HL-60 (cell line): ENCODE results near the gene TANC1.

ENCODE experiments used
- DNase-seq, 2 experiments: peaks; one replicate each; pipeline ENCODE4 v3.0.0-alpha.2; 2010 to 2020; ENCODE audit warnings: low read depth in 1 of 2, low spot score in 1 of 2
- H3K27ac ChIP-seq: fragments of 250-450 bp; sonication (Bioruptor Pico); replicated peaks from 2 replicates; pipeline ENCODE4 v1.5.1; 2020; ENCODE audit warnings: mild to moderate bottlenecking, moderate library complexity
- H3K27me3 ChIP-seq: fragments of 250-450 bp; sonication (Bioruptor Pico); 2 replicates; pipeline ENCODE4 v1.5.1; 2021; ENCODE audit warnings: mild to moderate bottlenecking, moderate library complexity; ENCODE audit not compliant: insufficient read depth, poor library complexity, severe bottlenecking
- H3K4me3 ChIP-seq: replicated peaks from 2 replicates; pipeline ENCODE4 v1.5.1; 2011; ENCODE audit warnings: mild to moderate bottlenecking, control low read depth, low read length; ENCODE audit not compliant: insufficient read depth
- CTCF ChIP-seq: IDR thresholded peaks from one replicate; pipeline ENCODE4 v1.5.1; 2011; ENCODE audit warnings: low read length, control low read depth, inconsistent platforms; ENCODE audit not compliant: insufficient read depth
- GABPA ChIP-seq: IDR thresholded peaks from 2 replicates; pipeline ENCODE4 v1.6.1; 2012; ENCODE audit warnings: low read depth
- POLR2AphosphoS5 ChIP-seq: IDR thresholded peaks from 2 replicates; pipeline ENCODE4 v1.6.1; 2012; ENCODE audit warnings: low read depth
- REST ChIP-seq: IDR thresholded peaks from 2 replicates; pipeline ENCODE4 v1.6.1; 2012; ENCODE audit warnings: low read depth; ENCODE audit not compliant: insufficient replicate concordance
- SPI1 ChIP-seq: IDR thresholded peaks from 2 replicates; pipeline ENCODE4 v1.6.1; 2012; ENCODE audit warnings: low read depth, mild to moderate bottlenecking, borderline replicate concordance

The TANC1 gene

GRCh38 chr2:159119652-159120257 is 151.3 kb downstream of the TANC1 start:
- Histone ChIP-seq H3K27me3 (no peaks in the 10 kb centered on the region), H3K4me3 (no peak overlapping the region), H3K27ac (no peak overlapping the region)
- TF ChIP-seq SPI1, result no peak
- TF ChIP-seq POLR2AphosphoS5, result no peak
- no peak for TF ChIP-seq GABPA
- no peak for TF ChIP-seq CTCF
- TF ChIP-seq REST, result no peak
- DNase-seq, result no peak

GRCh38 chr2:159123786-159124185 is 155.3 kb downstream of the TANC1 start:
- TF ChIP-seq GABPA (no peak), REST (no peak), POLR2AphosphoS5 (no peak), CTCF (no peak), SPI1 (no peak)
- DNase-seq, result no peak
- no peaks in the 10 kb centered on the region for H3K27me3 ChIP-seq
- no peak overlapping the region for H3K4me3 ChIP-seq
- H3K27ac ChIP-seq, result peak overlapping the region; percentile 33

- DNase-seq, result peak; percentile 53 to 57
- H3K4me3 ChIP-seq, result no peak overlapping the region
- TF ChIP-seq SPI1, result peak; percentile 87
- TF ChIP-seq REST, result no peak
- TF ChIP-seq GABPA, result no peak
- H3K27me3 ChIP-seq, result no peaks in the 10 kb centered on the region
- peak overlapping the region; percentile 33 for H3K27ac ChIP-seq
These were observed 156.0 kb downstream of the TANC1 start for GRCh38 chr2:159124441-159124911.
